GM12873 (cell line): ENCODE results near the gene VSTM2B.

Experiments used
- CTCF ChIP-seq: IDR thresholded peaks from 2 replicates; pipeline ENCODE4 v1.5.1; 2012; ENCODE audit warnings: low read depth, mild to moderate bottlenecking, moderate library complexity, low read length, control low read depth; ENCODE audit not compliant: insufficient read depth; ENCODE audit errors: missing control alignments

Gene VSTM2B

DNA sequence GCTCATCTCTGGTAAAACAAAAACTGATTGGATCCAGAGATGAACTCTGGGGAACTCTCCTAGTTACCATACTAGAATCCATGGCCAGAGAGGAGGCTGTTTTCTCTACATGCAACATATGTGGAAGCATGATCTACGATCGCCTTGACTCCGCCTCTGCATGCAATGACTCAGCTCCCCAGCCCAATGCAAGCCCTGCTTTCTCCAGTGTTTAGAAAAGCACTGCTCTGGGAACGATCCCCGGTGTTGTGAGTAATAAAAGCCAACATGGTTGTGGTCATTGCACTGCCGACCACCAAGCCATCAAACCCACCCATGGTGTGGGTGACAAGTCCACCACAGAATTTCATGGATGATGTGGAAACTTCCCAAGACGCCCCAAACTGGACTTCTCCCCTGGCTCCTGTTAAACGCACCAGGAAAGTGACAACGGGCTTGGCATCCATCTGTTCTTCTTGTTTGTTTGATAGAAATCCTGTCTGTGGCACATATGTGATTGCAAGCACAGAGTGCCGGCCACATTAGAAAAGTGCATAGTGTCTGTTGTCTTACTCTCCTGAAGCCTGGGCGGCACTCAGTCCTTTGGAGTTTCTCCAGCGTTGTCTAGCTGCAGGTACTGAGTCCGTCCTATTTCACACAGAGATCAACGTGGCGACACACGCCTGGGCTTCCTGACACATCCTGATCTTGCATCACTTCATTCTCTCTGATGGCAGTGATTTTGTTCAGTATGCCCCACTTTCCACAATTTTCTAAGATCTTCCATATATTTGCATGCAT is 36.4 kb upstream of the VSTM2B start:
- TF ChIP-seq CTCF = no peak

GRCh38 chr19:29491491-29491890 is 34.3 kb upstream of the VSTM2B start:
- TF ChIP-seq CTCF = no peak

DNA sequence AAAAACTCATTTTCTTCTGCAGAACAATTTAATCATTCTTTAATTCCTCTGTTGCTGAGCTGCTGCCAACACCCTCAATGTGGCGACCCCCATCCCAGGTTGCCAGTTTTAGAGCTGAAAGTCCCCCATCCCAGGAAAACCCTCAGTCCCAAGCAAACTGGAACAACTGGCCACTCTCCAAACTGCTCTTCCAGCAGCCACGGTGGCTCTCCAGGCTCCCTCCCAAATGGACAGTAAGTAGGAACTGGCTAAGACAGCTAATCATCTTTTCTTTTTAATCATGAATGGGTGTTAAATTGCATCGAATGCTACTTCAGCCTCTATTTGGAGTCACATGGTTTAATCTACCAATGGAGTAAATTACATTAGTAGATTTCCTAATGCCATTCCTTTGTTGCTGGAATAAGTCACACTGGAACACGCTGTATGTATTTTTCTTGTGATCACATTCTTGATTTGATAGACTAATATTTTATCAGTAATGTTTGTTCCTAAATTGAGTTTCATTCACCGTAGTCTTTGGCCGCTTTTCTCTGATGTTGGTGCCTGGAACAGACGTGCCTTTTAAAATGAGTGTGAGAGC is 33.7 kb upstream of the VSTM2B start:
- no peak for TF ChIP-seq CTCF

- no peak for TF ChIP-seq CTCF
Measured at GRCh38 chr19:29492769-29493168, 33.0 kb upstream of the VSTM2B start.

DNA sequence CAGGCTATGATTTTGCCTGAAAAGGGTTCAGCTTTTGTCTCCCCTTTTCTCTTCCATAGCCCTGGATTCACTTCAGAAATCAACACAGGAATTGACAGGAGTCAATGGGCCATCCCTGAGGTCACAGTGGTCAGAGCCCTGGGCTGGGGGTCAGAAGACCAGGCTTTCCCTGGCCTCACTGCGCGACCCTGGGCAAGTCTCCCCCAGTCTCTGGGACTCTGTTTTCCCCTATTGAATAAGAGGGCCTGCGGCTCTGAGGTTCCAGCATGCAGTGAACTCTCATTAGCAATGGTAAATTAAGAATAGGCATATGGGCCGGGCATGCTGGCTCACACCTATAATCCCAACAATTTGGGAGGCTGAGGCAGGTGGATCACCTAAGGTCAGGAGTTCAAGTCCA is 30.7 kb upstream of the VSTM2B start:
- no peak for TF ChIP-seq CTCF

DNA sequence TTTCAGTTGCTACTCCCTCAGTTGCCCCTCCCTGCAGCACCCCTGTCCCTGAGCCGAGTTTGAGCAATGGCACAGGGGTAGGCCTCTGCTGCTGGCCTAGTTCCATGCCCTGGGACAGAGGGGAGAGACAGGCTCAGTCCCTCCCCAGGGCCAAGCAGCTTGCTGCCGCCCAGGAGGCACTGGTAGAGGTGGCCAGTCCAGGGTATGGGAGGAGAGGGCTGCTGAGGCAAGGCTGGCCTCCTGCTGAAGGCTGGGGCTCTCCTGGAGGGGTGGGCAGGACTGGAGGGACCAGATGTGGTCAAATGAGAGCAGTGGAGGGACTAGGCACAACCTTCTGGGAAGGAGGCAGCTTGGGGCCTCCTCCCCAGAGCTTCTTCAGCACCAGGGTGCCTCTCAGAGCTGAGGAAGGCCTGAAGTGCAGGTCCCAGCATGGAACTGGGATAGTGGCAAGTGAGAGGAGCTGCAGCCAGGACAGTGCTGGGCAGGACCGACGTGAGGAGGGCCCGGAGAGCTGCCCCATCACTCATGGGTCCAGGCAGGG is 29.8 kb upstream of the VSTM2B start:
- TF ChIP-seq CTCF = no peak

DNA sequence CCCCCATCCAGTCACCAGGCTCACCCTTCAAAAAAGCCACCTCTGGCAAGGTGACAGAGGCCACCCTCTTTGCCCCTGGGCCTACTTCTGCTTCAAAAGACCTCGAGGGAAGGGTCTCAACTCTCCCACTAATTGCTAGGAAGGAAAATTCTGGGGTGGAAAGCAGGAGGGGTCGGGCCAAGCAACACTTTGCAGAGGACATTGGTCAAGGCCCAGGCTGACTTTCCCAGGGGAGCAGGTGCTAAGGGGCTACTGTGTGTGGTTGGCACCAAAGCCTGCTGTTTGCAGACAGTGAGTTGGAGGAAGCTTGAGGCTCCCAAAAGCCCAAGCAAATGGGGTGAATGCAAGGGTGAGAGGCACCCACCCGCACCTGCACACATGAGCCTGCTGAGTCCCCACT is 28.6 kb upstream of the VSTM2B start:
- no peak for TF ChIP-seq CTCF
